ENCODE measurements around the gene FRS3. TPM values are rescaled to one million over a fixed set of nuclear protein-coding genes. Genes with fewer than 3 reads are reported as not detected.

The FRS3 gene
- total and polyA plus RNA-seq, 2 experiments from 2014 or later, result 1.3 to 3.3 TPM

- Histone ChIP-seq H3K27me3 (ENCODE audit: insufficient read depth) (no peaks in the 10 kb centered on the region), H3K4me1 (ENCODE audit: insufficient read depth) (no peaks in the 10 kb centered on the region), H3K27ac (ENCODE audit: low read depth) (no peak overlapping the region), H3K9me2 (ENCODE audit: insufficient read depth) (no peaks in the 10 kb centered on the region), H3K4me3 (no peak overlapping the region), H3K79me2 (replicated peaks; ENCODE audit: insufficient read depth) (no peaks in the 10 kb centered on the region), H3F3A (replicated peaks; ENCODE audit: low read depth) (no peaks in the 10 kb centered on the region), H2AFZ (no peak overlapping the region), H3K4me2 (no peak overlapping the region), H3K36me3 (ENCODE audit: insufficient read depth) (no peaks in the 10 kb centered on the region), H4K20me1 (replicated peaks; ENCODE audit: insufficient read depth) (no peaks in the 10 kb centered on the region; the same call in 1 of the 2 replicates)
- Mint-ChIP-seq H3K27ac (no peak overlapping the region), H3K4me1 (no peaks in the 10 kb centered on the region; the same call in 2 of the 3 replicates), H3K4me3 (no peak overlapping the region), H3K9me3 (no peaks in the 10 kb centered on the region), H3K27me3 (ENCODE audit: insufficient read depth, low read depth, poor library complexity) (peaks cover 3% of the 10 kb centered on the region), H3K36me3 (ENCODE audit: low read depth) (no peaks in the 10 kb centered on the region)
- ATAC-seq (no peak), DNase-seq (ENCODE audit: low spot score) (no peak)
- TF ChIP-seq POLR2AphosphoS5 (IDR thresholded peaks at IDR 0.05; ENCODE audit: low read depth) (no peak), CREB1 (CRISPR knock-in tag; IDR thresholded peaks at IDR 0.05; ENCODE audit: low read depth) (no peak), STAT1 (IDR thresholded peaks at IDR 0.05; ENCODE audit: unreplicated experiment) (no peak), EZH2phosphoT487 (IDR thresholded peaks at IDR 0.05; ENCODE audit: unreplicated experiment) (no peak), EZH2 (IDR thresholded peaks at IDR 0.05; ENCODE audit: low read depth, unreplicated experiment) (no peak), ZNF114 (CRISPR knock-in tag; IDR thresholded peaks at IDR 0.05) (no peak), NANOG (IDR thresholded peaks at IDR 0.05; ENCODE audit: borderline replicate concordance) (no peak), JUNB (IDR thresholded peaks at IDR 0.05; ENCODE audit: unreplicated experiment) (no peak)
- TF ChIP-seq, protein P1, sequence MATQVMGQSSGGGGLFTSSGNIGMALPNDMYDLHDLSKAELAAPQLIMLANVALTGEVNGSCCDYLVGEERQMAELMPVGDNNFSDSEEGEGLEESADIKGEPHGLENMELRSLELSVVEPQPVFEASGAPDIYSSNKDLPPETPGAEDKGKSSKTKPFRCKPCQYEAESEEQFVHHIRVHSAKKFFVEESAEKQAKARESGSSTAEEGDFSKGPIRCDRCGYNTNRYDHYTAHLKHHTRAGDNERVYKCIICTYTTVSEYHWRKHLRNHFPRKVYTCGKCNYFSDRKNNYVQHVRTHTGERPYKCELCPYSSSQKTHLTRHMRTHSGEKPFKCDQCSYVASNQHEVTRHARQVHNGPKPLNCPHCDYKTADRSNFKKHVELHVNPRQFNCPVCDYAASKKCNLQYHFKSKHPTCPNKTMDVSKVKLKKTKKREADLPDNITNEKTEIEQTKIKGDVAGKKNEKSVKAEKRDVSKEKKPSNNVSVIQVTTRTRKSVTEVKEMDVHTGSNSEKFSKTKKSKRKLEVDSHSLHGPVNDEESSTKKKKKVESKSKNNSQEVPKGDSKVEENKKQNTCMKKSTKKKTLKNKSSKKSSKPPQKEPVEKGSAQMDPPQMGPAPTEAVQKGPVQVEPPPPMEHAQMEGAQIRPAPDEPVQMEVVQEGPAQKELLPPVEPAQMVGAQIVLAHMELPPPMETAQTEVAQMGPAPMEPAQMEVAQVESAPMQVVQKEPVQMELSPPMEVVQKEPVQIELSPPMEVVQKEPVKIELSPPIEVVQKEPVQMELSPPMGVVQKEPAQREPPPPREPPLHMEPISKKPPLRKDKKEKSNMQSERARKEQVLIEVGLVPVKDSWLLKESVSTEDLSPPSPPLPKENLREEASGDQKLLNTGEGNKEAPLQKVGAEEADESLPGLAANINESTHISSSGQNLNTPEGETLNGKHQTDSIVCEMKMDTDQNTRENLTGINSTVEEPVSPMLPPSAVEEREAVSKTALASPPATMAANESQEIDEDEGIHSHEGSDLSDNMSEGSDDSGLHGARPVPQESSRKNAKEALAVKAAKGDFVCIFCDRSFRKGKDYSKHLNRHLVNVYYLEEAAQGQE (IDR thresholded peaks at IDR 0.05; ENCODE audit: unreplicated experiment), result no peak
- TF ChIP-seq, protein P2, sequence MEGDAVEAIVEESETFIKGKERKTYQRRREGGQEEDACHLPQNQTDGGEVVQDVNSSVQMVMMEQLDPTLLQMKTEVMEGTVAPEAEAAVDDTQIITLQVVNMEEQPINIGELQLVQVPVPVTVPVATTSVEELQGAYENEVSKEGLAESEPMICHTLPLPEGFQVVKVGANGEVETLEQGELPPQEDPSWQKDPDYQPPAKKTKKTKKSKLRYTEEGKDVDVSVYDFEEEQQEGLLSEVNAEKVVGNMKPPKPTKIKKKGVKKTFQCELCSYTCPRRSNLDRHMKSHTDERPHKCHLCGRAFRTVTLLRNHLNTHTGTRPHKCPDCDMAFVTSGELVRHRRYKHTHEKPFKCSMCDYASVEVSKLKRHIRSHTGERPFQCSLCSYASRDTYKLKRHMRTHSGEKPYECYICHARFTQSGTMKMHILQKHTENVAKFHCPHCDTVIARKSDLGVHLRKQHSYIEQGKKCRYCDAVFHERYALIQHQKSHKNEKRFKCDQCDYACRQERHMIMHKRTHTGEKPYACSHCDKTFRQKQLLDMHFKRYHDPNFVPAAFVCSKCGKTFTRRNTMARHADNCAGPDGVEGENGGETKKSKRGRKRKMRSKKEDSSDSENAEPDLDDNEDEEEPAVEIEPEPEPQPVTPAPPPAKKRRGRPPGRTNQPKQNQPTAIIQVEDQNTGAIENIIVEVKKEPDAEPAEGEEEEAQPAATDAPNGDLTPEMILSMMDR (conservative IDR thresholded peaks at IDR 0.05; ENCODE audit: low read depth in 2 of 2), result no peak
These were observed 41.6 kb upstream of the FRS3 start for GRCh38 chr6:41821266-41821665.

Measured in GM23338 (cell line).